Measurements from ENCODE around the gene BBC3.

BBC3 gene

GRCh38 chr19:47188507-47189033 is 42.4 kb downstream of the BBC3 start:
- no peak for DNase-seq

- DNase-seq, result no peak
Observed at GRCh38 chr19:47187797-47188196, 43.2 kb downstream of the BBC3 start.

DNA sequence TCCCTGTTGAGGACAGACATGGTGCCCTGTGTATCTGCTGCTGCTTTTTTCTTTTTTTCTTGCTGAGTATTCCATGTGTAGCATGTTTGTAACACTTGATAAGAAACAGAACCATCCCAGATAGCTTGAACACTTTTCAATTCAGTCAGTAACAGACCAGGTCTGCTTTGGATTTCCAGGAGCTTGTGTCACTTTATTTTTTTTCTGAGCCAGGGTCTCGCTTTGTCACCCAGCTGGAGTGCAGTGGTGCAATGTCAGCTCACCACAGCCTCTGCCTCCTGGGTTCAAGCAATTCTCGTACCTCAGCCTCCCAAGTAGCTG is 43.7 kb downstream of the BBC3 start:
- no peak for DNase-seq

DNA sequence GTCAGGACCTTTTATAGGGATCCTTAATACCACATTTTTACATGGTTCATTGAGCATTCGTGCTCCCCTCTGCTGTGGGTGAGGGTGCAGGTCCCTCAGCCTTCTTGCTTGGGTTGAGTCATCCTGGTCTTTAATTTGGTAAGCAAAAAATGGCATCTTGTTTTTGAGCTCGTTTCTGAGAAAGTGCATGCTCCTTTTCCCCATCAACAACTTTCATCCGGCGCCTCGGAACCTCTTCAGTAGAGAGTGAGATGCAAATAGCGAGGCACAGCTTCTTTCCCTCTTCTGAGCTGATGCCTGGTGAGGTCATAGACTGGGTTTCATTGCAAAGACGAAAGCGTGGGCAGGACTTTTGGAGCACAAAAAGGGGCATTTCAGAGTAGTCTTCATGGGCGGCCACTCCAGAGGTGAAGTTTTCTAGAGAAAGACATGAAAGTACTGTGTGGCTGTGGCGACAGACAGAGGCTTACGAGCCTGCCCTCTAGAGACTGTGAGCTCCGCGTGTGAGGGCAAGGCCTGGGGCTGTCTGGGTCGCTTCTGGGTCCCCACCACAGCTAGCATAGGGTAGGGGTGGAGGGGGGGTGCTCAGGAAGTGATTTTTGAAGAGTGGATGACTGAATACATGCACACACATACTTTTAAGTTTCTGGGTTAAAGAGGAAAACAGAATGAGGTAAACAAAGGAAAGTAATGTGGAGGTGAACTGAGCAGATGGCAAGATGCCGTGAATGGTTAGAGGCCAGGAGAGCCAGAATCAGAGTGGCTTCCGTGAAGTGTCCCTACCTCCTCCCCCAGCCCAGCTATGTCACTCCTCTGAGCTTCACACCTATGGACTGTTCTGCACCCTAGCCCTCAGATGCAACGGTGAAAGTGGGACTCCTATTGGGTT is 44.3 kb downstream of the BBC3 start:
- no peak for DNase-seq

DNA sequence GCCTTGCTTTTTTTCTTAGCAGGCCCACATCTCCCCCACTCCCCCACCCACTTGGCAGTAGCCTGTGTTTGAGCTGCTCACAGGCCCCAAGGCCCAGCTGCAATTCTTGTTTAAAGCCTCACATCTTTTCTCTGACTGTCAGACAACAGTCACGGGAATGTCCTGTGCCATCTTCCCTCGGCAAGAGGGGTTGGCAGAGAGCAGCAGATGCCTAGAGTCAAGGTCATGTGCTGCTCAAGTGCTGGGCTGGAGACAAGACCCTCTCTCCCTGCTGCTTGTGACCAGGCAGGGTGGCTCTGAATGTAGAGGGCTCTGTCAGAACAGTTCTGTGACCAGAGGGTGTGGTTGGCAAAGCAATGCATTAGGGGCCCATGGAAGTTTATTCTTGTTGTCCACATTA is 47.4 kb downstream of the BBC3 start:
- no peak for DNase-seq

DNA sequence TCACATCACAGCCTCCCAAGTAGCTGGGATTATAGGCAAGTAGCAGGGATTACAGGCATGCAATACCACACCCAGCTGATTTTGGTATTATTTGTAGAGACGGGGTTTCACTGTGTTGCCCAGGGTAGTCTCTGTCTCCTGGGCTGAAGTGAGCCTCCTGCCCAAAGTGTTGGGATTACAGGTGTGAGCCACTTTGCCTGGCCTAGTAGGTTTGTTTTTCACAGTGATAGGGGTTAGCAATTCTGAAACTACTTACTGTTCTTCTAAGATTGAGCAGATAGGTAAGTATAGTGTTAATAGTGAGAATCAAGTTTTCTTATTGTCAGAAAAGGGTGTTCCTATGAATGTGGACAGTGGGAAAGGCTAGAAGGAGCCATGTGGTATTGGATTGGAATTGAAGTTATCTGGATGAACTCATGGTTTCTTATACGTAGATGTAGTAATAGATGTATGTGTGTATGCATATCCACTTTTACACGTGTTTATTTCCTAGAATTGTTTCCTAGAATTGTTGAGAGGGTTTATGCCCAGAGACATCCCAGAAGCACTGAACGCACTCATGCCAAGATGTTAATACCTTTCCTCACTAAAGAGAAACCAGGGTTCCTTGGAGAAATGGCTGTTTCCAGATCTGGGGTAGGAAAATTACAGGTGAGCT is 51.2 kb downstream of the BBC3 start:
- no peak for DNase-seq

- no peak for DNase-seq
Observed at GRCh38 chr19:47176627-47177090, 54.3 kb downstream of the BBC3 start.

GRCh38 chr19:47176071-47176626 is 54.9 kb downstream of the BBC3 start:
- no peak for DNase-seq

GRCh38 chr19:47172666-47173455 is 58.1 kb downstream of the BBC3 start:
- DNase-seq, result no peak

Data from NCI-H146 (cell line).